HG03378 (cell line): ENCODE measurements around the gene ITLN1.
A peak's percentile ranks its signal among the peaks of the same experiment; 100 is the strongest.

Source experiments
- ATAC-seq: cut with Tn5 transposase; IDR thresholded peaks from one replicate; pipeline ENCODE4 v1.9.1; 2021; ENCODE audit warnings: mild to moderate bottlenecking, moderate library complexity; ENCODE audit not compliant: unreplicated experiment

Gene ITLN1

DNA sequence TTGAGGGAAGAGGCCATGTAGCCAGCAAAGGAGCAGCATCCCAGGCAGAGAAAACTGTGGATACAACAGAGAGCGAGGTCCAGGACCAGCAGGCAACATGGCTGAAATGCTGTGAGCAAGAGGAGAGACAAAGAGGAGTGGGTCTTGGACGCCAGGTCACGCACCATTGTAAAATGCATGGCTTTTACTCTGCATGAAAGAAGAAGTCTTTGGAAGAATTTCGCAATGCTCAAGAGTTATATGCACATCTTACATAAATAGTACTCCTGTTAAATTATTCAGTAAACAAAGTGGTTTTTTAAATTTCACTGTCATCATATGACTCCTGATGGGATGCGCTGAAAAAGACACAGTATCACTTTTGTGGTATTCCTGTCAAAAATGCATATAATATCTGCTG is 25.8 kb downstream of the ITLN1 start:
- ATAC-seq = no peak

DNA sequence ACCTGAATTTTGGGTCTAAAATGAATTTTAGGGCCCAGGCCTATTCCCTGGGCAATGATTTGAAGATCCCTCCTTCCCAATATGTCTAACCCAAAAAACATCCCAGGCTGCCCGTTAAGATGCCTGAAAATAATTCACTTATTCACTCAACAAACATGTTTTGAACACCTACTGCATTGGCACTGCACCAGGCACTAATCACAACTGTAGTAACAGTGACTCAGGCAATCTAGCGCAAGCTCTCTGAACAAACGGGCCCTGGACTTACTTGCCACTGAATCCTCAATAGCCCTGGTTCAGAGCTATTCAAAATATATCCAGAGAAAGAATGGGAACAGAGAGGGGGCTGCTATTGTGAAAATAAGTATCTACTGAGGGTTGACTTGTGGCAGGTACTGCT is 26.5 kb downstream of the ITLN1 start:
- ATAC-seq = no peak

DNA sequence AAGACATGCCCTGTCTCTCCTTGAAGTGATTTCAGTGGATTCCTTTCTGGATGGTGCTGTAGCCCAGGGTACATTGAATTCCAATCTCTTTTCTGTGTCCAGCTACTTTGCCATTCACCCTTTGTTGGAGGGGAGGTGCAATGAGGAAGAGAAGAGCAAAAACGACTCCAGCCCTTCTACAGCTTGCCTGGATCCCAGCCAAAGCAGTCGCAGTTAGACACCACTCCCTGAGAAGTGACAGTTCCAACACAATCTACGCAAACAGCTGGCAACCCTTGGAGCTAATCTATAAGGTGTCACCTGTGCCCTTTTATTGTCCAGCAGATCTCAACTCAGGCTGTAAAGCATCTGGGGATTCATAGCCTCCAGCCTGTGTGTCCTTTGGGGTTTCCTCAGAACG is 26.9 kb downstream of the ITLN1 start:
- no peak for ATAC-seq

DNA sequence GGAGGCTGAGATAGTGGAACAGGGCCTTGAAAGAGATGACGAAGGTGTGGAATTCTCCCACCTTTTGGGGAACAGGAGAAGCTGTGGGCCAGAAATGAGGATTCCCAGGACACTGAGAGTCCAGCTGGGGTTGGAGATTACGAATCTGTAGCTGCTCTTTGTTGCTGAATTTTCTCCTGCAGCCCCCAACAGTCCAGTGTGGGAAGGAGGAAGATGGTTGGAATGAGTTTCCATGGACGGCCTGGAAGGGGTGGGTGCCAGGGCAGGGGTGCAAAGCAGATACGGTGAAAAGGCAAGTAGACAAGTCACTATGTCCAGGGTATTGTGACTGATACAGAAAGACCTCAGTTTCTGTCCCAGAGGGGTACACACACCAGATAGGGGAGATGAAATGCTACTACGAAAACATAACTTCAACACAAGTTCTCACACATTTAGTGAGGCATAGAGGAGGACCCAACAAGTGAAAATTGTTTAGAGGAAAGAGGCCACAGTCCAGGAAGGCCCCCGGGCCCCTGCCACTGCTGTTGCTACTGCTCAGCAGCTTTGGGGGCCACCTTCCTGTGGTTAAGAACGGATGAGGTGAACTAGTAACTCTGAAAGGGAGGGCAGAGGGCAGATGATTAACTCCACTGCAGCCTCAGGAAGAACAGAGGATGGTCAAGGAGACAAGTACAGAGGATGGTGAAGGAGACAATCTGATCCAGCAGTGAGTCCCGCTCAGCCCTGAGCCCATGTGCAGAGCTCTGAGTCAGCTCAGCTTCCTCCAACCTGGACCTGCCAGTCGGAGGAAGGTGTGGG is 29.6 kb downstream of the ITLN1 start:
- ATAC-seq = peak; percentile 82

DNA sequence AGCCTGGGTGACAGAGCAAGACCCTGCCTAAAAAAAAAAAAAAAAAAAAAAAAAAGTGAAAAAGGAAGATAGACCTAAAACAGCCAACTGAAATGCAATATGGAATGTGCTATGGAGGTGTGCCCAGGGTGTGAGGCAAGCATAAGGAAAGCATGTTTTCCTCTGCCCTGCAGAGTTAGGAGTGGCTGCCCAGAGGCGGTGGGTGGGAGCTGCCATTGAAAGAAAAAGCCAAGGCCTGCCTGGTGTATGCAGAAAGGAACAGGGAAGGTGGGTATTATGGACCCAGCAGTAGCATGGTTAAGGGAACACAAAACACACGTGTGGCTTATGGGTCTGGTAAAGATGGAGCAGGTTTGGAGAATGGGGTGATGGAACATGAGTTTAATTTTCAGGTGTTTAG is 31.2 kb downstream of the ITLN1 start:
- no peak for ATAC-seq

DNA sequence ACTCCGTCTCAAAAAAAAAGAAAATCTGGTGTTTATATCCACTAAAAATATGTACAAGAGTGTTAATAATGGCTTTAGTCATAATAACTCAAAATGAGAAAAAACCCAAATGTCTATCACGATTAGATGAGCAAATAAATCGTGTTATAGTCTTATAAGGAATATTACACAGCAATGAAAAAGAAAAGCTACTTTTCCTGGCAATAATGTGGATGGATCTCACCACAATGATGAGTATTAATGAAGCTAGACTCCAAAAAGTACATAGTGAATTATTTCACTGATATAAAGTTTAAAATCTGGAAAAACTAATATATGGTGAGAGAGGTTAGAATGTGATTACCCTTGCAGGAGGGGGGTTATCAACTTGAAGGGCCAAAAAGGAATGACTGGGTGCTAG is 32.0 kb downstream of the ITLN1 start:
- no peak for ATAC-seq

DNA sequence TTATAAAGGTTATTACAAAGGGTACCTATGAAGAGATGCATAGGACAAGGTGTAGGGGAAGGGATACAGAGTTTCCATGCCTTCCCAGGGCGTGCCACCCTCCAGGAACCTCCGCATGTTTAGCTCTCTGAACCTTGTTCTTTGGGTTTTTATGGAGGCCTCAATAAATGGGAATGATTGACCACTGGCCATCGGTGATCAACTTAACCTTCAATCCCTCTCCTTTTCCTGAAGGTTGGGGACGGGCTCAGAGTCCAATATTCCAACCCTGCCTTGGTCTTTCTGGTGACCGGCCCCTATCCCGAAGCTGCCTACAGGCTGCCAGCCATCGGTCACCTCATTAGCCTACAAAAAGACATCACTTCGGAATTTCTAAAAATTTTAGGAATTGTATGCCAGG is 34.0 kb downstream of the ITLN1 start:
- no peak for ATAC-seq

DNA sequence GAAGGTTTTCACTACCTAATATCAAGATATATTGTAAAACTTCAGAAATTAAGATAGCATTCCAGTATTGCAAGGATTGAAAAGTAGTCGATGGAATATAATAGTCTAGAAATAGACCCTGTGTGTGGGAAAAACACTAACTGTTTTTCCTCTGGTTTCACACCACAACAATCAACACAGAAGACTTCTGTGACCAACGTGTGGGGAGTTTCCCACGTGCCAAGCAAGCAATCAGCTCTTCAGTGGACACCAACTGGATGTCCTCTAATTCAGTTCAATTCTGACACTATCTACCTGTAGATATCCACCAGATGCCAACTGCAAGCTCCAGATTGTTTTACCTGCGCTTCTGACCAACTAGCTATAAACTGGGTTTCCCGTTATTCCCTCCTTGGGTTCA is 34.4 kb downstream of the ITLN1 start:
- ATAC-seq = no peak

DNA sequence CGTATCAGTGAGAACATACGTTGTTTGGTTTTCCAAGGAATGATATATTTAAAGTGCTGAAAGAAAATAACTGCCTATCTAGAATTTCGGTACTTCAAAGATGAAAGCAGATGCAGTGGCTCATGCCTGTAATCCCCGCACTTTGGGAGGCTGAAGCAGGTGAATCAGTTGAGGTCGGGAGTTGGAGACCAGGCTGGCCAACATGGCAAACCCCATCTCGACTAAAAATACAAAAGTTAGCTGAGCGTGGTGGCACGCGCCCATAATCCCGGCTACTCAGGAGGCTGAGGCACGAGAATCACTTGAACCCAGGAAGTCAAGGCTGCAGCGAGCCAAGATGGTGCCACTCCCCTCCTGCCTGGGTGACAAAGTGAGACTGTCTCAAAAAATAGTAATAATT is 38.7 kb downstream of the ITLN1 start:
- no peak for ATAC-seq

DNA sequence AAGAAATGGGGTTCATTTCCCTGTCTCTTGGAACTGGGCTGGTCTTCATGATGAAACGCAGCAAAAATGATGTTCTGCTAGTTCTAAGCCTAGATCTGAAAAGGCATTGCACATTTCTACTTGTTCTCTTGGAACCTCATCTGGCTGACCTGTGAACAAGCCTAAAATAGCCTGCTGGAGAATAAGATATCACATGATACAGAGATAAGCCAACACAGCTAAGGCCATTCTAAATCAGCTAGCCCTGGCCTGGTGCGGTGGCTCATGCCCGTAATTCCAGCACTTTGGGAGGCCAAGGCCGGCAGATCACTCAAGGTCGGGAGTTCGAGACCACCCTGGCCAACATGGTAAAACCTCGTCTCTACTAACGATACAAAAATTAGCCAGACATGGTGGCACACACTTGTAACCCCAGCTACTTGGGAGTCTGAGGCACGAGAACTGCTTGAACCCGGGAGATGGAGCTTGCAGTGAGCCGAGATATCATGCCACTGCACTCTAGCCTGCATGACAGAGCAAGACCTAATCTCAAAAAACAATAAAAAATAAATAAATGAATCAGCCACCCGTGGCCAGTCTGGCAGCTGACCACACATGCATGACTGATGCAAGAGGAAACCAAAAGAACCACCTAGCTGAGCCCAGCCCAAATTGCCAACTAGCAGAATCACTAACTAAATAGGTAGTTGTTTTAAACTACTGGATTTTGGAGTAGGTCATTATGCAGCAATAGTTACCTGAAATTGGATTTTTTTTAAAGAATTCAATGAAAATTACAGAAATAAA is 40.3 kb downstream of the ITLN1 start:
- no peak for ATAC-seq

DNA sequence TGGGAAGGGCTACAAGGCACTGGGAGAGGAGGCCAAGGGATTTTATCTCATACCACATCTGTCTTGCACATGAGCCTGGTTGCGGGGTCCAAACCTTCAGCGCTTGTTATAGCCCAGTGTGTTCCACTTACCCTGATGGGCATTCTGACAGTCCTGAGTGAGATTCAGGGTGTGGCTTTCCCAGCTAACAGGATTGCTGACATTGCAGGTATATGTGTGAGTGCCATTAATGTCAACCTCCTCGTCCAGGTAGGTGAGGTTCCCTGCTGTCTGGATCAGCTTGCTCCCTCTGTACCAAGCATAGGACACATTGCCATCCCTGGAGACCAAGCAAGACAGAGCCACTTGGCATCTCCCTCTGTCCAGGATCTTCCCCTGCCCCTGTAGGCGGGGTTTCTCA is 43.9 kb downstream of the ITLN1 start:
- ATAC-seq = no peak

DNA sequence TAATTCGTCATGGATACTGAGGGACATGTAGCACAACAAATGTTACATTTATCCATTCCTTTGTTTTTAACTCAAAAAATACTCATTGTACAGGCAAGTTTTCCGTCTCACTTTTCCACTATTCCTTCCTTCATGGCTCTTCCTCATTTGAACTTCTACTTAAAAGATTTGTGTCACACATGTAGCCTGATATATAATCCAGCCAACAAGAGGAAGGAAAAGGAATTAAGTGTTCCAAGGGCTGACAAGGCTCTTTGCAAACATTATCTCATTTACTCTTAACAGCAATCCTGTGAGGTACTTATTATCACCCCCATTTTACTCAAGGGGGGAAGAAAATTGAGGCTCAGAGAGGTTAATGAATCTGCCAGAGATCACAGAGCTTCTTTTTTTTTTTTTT is 45.2 kb downstream of the ITLN1 start:
- ATAC-seq = no peak

DNA sequence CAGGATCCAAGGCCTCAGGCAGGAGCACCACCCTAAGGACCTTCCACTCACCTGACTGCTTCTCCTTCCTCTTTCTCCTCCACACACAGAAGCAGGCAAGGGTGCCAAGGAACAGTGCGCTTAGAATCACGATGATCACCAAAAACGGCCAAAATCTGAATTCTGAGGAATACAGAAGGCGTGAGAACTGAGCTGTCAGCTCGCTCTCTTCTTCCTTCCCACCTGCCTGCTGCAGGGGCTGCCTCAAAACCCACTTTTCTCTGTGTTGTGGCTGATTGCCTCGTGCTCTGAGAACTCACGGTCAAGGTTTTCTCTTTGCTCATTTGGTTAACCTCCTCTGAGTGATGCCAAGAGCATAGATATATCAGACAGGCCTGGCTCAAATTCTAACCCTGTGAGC is 46.1 kb downstream of the ITLN1 start:
- no peak for ATAC-seq

DNA sequence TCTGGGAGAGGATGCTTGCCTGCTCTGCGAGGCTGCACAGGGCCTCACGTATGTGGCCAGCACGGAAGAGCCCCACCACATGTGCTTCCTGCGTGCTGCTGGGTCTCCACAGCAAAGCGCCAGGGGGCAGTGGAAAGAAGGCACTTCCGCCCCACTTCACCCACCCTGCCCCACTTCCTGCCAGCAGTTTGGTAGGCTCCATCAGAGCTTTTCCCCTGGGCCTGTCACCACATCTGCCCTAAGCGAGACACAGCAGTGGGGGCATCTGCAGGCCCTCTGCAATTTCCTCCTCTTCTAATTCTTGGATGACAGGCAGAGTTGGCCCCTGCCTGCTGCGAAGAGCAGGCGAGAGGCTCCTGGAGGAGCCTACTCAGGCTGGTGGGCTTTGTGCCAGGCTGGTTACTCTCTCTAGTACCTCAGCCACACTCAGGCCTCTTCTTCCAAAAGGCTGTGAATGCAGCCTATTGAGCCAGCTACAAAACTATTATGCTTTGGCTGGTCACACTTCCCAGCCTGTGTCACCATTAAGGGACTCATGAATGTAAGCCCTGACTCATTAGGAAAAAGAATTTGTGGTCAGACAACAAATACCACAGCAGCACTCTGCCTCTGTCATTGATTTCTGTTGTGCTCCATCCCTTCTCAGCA is 47.3 kb downstream of the ITLN1 start:
- peak; percentile 77 for ATAC-seq

DNA sequence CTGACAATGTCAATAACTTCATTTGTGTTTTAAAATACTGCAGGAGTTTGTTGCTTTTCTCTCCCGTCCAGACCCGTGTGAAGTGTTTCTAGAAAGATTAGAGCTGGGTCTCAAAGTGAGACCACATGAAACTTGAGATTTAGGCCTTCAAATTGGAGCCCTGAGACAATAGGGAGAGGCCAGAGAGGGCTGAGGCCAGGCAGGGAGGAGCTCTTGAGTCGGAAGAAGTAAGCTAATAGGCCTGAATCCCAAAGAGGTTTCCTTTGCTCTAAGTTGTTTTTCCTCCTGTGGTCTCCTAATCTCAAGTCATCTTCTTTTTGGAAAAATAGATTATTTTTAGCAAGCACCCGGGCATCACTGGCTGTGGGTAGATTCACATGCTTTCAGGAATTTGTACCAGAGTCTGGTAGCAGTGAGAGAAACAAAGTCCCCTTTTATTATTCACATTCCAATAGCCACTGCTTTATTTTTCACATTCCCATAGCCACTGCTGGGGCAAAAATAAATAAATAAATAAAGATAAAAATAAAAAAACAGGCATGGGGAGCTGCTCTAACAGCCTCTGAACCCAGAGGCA is 47.9 kb downstream of the ITLN1 start:
- ATAC-seq = no peak

DNA sequence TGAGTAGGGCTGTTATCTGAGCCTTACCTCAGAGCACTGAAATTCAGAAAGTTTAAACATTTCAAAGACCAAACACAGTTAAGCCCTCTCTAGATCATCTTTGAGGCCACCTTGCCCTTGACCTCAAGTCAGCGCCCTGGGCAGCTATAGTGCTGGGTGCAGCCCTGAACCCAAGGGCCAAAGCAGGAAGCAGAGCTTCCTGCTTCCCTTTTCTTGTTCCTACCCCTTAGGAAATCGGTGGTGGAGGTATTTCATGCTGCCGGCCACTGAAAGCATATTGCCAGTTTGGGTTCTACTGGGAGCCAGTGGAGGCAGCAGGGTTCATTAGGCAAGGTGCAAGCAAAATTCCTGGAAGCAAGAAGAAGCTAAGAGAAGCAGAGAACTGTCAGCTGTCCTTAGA is 48.4 kb downstream of the ITLN1 start:
- ATAC-seq = no peak

DNA sequence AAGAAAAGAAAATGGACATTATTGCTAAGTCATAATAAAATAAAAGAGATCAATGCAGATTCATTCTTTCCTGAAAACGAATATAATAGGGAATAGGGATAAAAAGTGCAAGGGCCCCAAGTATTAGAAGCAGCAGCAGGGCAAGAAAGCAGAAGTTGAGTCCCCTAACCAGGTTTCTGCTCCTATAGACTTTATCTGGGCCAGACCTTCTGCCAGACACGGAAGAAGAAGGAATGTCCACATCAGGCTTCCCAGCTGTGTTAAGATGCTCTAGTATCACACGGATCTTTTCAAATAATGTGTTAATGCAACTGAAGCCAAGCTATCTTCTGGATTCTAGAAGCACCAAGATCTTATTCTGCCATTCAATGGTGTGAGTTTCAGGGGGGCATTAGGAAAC is 49.2 kb downstream of the ITLN1 start:
- no peak for ATAC-seq

DNA sequence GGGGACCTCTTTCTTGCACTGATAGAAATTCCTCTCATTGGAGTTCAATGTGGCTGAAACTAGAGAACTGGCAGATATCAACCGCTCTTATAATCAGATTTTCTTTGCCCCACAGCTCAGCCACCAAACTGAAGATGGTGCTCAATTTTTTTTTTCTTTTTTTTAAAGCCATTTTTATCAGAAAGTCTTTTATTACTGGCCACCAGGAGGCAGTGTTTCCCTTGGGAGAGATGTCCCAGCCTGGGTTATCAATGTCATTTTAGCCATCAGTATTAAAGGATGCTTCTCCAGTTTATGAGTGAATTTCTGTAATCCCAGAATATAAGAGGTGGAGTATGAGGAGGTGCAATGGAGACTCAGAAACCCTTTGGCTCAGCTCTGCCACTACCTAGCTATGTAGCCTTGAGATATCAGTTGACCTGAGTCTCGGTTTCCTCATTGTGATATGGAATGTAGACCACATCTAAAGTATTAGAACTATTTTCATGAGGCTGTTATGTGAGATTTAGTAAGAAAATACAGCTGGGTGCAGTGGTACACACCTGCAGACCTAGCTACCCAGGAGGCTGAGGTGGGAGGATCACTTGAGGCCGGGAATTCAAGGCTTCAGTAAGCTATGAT is 49.9 kb downstream of the ITLN1 start:
- no peak for ATAC-seq

DNA sequence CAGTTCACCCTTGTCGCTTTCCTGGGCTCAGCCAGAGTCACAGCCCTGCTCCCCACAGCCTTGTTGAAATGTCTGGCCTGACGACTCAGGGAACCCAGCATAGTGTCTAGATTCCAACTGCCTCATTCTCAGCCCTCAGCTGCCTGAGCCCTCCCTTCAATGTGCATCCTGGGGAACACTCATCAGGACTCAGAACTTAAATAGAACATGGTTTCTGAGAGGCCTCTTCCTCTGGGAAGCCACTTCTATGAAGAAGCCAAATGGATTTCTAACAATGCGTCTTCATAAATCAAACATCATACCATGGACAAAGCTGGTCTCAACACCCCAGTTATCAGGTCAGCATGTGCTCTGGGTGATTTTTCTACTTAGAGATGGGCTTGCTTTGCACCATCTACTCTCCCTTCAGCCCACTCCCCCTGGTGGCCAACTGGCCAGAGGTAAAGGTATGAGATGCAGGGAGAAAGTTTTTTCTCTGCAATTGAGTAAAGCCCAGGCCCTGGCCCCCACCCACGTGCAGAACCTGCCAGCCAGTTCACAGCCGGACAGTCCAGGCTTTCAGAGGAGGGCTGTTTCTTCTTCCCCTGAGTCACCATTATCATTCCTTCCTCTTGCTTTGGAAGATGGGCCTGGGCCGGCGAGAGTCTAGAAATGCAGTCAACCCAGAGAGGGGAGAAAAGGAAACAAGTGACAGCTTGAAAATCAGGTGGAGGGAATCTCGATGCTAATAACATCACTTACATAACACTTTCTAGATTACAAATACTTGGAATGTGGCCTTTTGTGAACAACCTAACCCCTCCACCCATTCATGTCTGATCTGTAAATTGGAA is 54.4 kb downstream of the ITLN1 start:
- no peak for ATAC-seq

DNA sequence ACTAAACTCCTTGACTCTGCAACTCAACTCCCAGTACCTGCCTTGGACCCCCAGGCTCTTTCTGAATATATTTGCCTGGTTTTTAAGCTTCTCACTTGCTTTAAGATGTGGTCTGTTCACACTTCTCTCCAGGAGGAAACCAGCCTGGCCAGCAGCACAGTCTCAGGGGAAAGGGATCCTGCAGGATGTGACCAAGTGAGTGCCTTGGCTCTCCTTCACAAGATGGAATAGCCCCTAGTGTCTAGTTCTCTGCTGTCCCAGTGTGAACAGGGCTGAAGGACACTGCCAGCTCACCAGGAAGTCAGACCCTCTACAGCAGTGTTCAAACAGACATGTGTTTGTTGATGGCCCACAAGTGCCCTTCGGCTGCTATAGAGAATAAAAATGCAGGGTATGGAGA is 55.2 kb downstream of the ITLN1 start:
- no peak for ATAC-seq
